GM04504 (cell line): ENCODE results near the gene SLC17A8.
A peak's percentile ranks its signal among the peaks of the same experiment; 100 is the strongest.
"Not testable (repeated sequence)": the region's sequence is repeated elsewhere in the genome, so short reads cannot be mapped to it uniquely, and the experiment has no call there.

Experiments used
- DNase-seq: peaks from one replicate; pipeline ENCODE4 v3.0.0-alpha.2; 2012; ENCODE audit warnings: low read depth

The SLC17A8 gene

DNA sequence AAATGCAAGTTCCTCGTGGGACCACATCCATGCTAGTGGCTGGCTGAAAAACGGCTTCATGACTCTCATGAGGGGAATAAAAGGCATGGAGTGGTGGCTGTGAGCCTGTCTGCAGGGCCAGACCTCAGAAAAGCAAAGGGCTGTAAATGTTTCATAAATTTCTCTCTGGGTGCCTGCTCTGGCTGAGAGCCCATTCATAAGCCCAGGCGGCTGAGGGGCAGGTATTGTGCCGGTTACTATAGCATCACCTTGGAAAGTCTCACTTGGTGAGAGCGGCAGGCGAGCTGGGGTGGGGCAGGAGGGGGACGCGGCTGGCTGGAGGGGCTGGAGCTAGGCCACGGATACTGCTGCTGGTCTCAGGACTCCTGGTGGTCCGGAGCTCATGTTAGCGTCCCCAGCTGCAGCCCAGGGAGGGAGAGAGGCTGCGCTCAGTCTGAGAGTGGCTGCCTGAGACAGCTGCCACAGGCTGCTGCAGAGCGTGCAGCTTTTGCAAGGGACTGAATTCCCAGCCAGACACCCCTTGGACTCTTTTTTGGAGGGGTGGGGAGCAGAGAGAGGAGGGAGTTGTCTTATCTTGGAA is at the start of gene SLC17A8:
Gene SLC17A8 (plus strand): TSS at position 431 of the 580 bp plus-strand sequence. CDS start 318 bp downstream, outside the sequence.
- no peak for DNase-seq

- DNase-seq, result not testable (repeated sequence)
These were observed 48.7 kb upstream of the SLC17A8 start for GRCh38 chr12:100308138-100308537.

GRCh38 chr12:100311317-100311716 is 45.6 kb upstream of the SLC17A8 start:
- no peak for DNase-seq

- no peak for DNase-seq
These were observed 39.5 kb upstream of the SLC17A8 start for GRCh38 chr12:100317371-100317770.

DNA sequence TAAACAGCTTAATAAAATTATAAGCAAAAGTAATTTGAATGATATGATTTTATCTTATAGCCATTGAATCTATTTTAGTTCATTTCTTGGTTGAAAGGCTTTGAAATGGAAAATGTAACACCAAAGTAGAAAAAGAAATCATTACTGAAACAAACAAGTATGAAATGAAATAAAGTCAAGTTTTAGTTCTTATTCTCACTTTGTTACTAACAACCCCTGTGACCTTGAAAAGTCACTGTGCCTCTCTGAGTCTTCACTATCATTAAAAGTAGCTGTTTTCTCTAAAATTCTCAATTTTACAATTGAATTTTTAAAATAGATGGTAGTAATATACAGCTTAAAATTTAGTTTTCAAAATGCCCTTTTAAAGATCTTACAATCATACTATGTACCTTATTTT is 32.4 kb upstream of the SLC17A8 start:
- no peak for DNase-seq

GRCh38 chr12:100326208-100326607 is 30.7 kb upstream of the SLC17A8 start:
- no peak for DNase-seq

DNA sequence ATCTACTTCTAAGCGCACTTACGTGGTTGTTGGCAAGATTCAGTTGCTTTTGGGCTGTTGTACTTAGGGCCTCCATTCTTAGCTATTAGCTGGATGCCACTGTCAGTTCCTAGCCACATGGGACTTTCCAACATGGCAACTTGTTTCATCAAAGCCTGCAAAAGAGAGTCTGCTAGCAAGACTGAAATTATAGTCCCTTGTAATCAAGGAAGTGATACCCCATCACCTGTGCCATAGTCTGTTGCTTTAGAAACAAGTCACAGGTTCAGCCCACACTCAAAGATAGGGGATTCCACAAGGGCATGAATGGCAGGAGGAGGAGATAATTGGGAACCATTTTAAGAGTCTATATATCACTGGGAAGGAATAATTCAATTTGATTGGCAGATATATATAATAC is 27.1 kb upstream of the SLC17A8 start:
- no peak for DNase-seq

DNA sequence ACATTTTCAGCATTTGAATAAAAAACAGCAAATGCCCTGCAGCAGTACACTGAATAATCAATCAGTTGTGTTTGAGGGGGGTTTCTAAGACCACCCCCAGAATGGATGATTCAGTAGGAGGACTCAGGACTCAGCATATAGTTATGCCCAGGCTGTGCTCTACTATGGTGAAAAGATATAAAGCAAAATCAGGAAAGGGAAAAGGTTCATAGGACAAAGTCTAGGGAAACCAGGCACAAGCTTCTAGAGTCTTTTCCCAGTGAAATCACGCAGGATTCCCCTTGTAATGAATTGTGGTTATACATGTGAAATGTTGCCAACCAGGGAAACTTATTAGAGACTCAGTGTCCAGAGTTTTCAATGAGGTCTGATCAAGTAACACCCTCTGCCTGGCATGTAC is 25.0 kb upstream of the SLC17A8 start:
- DNase-seq, result no peak

GRCh38 chr12:100332852-100333251 is 24.0 kb upstream of the SLC17A8 start:
- no peak for DNase-seq

- no peak for DNase-seq
These were observed 19.6 kb upstream of the SLC17A8 start for GRCh38 chr12:100337299-100337698.

DNA sequence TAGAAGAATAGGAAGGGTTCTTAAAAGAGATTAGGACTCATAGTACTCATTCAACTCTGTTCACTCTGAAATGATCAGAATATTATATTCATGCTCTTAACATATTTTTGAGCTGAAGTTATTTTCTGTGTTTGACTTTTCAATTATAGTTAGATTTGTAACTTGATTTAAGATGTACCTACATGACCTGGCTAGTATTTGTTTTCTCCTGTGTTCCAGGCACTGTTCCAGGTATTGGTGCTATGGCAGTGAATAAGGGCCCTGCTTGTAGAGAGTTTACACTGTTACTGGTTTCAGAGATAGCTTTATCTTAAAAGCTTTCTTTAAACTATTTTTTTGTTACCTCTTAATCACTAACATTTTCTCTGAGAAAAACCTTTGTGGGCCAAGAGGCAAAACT is 19.1 kb upstream of the SLC17A8 start:
- no peak for DNase-seq

DNA sequence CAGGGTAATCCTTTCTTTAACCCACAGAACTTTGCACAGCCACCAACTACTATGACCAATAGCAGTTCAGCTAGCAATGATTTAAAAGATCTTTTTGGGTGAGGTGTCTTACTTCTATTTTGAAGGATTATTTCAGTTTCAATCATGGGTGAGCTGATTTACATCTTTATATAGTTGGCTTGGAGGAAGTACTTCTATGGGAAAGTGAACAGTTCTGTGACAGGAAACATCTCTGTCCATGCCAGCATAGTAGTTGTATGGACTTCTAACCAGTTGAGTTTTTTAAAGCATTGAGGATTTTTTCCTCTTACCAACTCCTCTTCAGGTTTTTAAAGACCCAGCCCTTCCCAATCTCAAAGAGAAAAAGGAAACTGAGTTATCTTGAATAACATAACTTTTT is 17.8 kb upstream of the SLC17A8 start:
- no peak for DNase-seq

GRCh38 chr12:100342897-100343296 is 14.0 kb upstream of the SLC17A8 start:
- DNase-seq, result not testable (repeated sequence)

- DNase-seq, result not testable (repeated sequence)
These were observed 12.5 kb upstream of the SLC17A8 start for GRCh38 chr12:100344351-100344750.

- DNase-seq, result no peak
These were observed 11.7 kb upstream of the SLC17A8 start for GRCh38 chr12:100345020-100345767.

GRCh38 chr12:100346660-100347059 is 10.2 kb upstream of the SLC17A8 start:
- DNase-seq, result no peak

DNA sequence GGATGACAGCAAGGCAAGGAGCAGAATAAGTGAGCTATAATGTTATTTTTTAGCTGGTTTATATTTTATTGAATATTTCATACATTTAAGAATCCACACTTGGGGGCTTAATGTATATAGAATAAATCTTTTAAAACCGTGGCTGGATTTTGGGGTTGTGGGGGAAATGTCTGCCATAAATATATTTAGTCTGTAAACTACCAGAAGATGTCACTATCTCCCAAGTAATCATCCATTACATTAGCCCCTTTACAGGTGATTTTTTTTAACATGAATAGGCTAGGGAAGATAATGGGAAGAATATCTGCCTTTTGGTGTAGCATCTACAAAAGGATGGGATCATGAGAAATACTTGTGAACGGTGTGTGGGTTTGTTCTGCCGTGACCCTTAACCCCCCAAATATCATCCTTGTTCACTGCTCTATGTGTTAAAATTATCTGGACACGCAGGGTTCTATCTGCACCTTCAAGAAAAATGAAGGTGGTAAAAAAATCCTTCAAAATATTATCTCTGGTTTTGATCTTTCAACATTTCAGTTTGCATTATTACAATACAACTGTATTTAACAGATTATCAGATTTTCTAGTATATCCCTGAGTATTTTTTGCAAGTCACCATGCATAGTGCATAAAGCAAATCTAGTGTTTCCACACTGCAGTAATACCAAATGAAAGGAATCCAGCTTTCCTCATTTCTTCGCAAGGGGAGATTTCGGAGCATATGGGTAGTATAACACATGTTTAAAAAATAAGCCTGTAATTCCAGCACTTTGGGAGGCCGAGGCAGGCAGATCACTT is 8.0 kb upstream of the SLC17A8 start:
- peak; percentile 9 for DNase-seq

DNA sequence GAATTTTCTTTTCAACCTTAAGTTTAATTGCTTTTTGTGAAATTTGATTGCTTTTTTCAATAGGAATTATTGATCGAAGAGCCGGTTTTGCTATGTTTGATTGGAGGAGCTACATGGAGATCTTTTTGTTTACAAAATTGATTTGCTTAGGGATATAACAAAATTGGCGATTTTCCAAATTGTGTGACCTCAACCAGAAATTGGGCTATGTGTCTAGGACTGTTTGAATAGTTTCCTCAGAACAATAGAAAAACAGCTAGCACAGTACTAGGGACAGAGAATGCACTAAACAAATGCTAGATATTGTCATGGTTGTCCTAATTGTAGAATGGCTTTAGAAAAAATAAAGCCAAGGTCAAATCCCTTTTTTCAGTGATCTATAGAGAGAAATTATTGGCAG is 2.4 kb downstream of the SLC17A8 start:
- DNase-seq, result no peak

DNA sequence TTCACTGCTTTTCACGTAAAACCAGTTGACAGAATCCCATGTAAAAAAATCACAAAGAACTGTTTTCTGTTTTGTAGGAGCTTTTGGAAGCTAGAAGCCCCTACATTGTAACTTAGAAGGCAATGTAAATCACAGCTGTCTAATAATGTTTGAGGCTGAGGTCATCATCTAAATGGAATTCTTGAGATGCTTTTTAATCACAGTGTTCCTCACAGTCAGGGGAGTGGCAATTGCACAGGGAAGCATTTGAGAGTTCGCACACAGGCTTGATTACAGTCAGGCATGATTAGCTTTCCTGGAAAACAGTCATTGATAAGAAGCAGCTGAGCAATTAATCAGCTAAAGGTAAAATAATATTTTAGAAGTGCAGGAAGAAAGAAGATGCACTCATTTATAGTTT is 2.9 kb downstream of the SLC17A8 start:
- no peak for DNase-seq

DNA sequence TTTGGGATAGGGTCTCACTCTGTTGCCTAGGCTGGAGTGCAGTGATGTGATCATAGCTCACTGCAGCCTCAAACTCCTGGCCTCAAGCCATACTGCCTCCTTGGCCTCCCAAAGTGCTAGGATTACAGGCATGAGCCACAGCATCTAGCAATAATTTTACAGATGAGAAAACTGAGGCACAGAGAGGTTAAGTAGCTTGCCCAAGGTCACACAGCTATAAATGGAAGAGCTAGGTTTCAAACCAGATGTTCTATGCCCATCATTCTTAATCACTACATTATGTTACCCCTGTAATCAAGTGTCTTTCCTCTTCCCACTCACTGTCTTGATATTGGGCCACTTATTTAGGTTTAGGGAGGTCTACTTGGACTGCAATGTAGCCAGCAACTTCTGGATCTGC is 3.6 kb downstream of the SLC17A8 start:
- no peak for DNase-seq

DNA sequence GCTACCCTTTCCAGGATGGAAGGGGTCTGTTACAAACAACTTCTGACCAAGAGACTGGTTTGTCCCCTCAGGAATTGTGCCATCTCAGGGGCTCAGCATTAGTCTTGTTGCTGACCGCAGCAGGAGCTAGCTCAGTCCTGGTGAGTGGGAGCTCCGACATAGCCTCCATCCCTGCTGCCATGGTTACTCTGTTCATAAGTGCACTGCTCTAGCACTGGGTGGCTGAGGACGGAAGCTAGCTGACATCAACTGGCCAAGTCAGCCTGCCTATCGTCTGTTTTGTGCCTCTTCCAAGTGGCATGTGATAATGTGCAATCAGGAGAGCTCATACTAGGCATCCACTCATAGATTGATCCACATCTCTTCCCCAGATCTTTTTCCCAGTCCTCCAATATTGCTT is 7.5 kb downstream of the SLC17A8 start:
- DNase-seq, result no peak

DNA sequence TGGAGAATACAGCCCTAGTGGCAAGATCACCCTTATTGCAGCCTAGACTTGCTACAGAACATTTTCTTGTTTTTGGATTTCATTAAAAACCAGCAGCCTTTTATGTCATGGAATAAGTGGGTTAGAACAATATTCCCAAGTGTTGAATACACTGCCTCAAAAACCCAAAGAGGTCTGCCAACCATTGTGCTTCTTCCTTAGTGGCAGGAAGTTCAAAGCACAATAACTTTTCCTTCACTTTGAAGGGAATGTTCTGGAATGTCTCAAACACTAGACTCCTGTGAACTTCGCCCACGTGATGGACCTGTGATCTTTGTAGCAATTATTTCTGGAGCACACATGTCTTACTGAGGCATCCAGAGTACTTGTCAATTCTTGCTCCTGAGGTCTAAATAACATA is 8.5 kb downstream of the SLC17A8 start:
- DNase-seq, result no peak

- DNase-seq, result no peak
These were observed 11.2 kb downstream of the SLC17A8 start for GRCh38 chr12:100368066-100368465.
